ENCODE data around the gene P3H2. TPM values are rescaled to one million over a fixed set of nuclear protein-coding genes. Genes with fewer than 3 reads are reported as not detected.

P3H2 gene
- polyA plus RNA-seq, 6 donors from 2014 or later = not detected

- no peak overlapping the region for H3K27ac Mint-ChIP-seq
- peaks cover 0 to 5% (median 0%) of the 10 kb centered on the region in 3 donors for H3K27me3 Mint-ChIP-seq
- ATAC-seq (ENCODE audit: low read depth in 2 of 2) = no peak
- H3K9me3 Mint-ChIP-seq = peaks cover 0 to 2% (median 0%) of the 10 kb centered on the region in 7 donors
- H3K4me3 Mint-ChIP-seq = no peak overlapping the region
- DNase-seq = no peak
- H3K4me1 Mint-ChIP-seq = no peaks in the 10 kb centered on the region
- no peaks in the 10 kb centered on the region for H3K36me3 Mint-ChIP-seq
Observed at GRCh38 chr3:189942948-189943347, 177.7 kb downstream of the P3H2 start.

GRCh38 chr3:189941679-189942078 lies 179.0 kb downstream of the P3H2 start:
- Mint-ChIP-seq H3K4me1 (no peaks in the 10 kb centered on the region), H3K27ac (no peak overlapping the region)

GRCh38 chr3:189941125-189941524 lies 179.6 kb downstream of the P3H2 start:
- H3K4me3 Mint-ChIP-seq = no peak overlapping the region
- ATAC-seq (ENCODE audit: low read depth in 2 of 2) = no peak
- no peak for DNase-seq
- peak overlapping the region in 1 of 6 donors; percentile 21 for H3K27ac Mint-ChIP-seq
- no peaks in the 10 kb centered on the region for H3K4me1 Mint-ChIP-seq
- H3K9me3 Mint-ChIP-seq = peaks cover 0 to 2% (median 0%) of the 10 kb centered on the region in 7 donors
- no peaks in the 10 kb centered on the region for H3K36me3 Mint-ChIP-seq
- no peaks in the 10 kb centered on the region for H3K27me3 Mint-ChIP-seq

More at GRCh38 chr3:189941679-189942078, 179.0 kb downstream of the P3H2 start:
- DNase-seq = no peak
- ATAC-seq (ENCODE audit: low read depth in 2 of 2) = no peak
- Mint-ChIP-seq H3K9me3 (peaks cover 0 to 2% (median 0%) of the 10 kb centered on the region in 7 donors), H3K4me3 (no peak overlapping the region), H3K27me3 (peaks cover 0 to 5% (median 0%) of the 10 kb centered on the region in 3 donors), H3K36me3 (no peaks in the 10 kb centered on the region)

GRCh38 chr3:189937302-189938127 lies 183.2 kb downstream of the P3H2 start:
- DNase-seq (no peak), ATAC-seq (ENCODE audit: low read depth in 2 of 2) (no peak)
- Mint-ChIP-seq H3K4me3 (no peak overlapping the region), H3K9me3 (peaks cover 0 to 5% (median 0%) of the 10 kb centered on the region in 7 donors), H3K27me3 (no peaks in the 10 kb centered on the region), H3K36me3 (no peaks in the 10 kb centered on the region), H3K27ac (peak overlapping the region in 1 of 6 donors; percentile 7), H3K4me1 (no peaks in the 10 kb centered on the region)

GRCh38 chr3:189936201-189936945 lies 184.3 kb downstream of the P3H2 start:
- Mint-ChIP-seq H3K4me3 (no peak overlapping the region), H3K9me3 (peaks cover 0 to 5% (median 0%) of the 10 kb centered on the region in 7 donors), H3K27ac (no peak overlapping the region), H3K36me3 (no peaks in the 10 kb centered on the region), H3K27me3 (no peaks in the 10 kb centered on the region), H3K4me1 (no peaks in the 10 kb centered on the region)
- DNase-seq = no peak
- ATAC-seq (ENCODE audit: low read depth in 2 of 2) = no peak

- Mint-ChIP-seq H3K36me3 (no peaks in the 10 kb centered on the region), H3K27ac (no peak overlapping the region), H3K9me3 (peaks cover 0 to 2% (median 0%) of the 10 kb centered on the region in 7 donors), H3K4me1 (no peaks in the 10 kb centered on the region), H3K27me3 (no peaks in the 10 kb centered on the region), H3K4me3 (no peak overlapping the region)
- DNase-seq (no peak), ATAC-seq (ENCODE audit: low read depth in 2 of 2) (no peak)
Observed at GRCh38 chr3:189927975-189928895, 192.5 kb downstream of the P3H2 start.

- H3K4me3 Mint-ChIP-seq = no peak overlapping the region
- H3K27ac Mint-ChIP-seq = no peak overlapping the region
- DNase-seq = no peak
- H3K27me3 Mint-ChIP-seq = no peaks in the 10 kb centered on the region
- ATAC-seq (ENCODE audit: low read depth in 2 of 2) = no peak
- H3K4me1 Mint-ChIP-seq = no peaks in the 10 kb centered on the region
- H3K9me3 Mint-ChIP-seq = peaks cover 0 to 8% (median 0%) of the 10 kb centered on the region in 7 donors
- H3K36me3 Mint-ChIP-seq = no peaks in the 10 kb centered on the region
Observed at GRCh38 chr3:189921770-189922169, 198.9 kb downstream of the P3H2 start.

- H3K4me3 Mint-ChIP-seq = no peak overlapping the region
- peaks cover 0 to 10% (median 0%) of the 10 kb centered on the region in 3 donors for H3K27me3 Mint-ChIP-seq
- no peaks in the 10 kb centered on the region for H3K36me3 Mint-ChIP-seq
- H3K4me1 Mint-ChIP-seq = no peaks in the 10 kb centered on the region
- H3K9me3 Mint-ChIP-seq = no peaks in the 10 kb centered on the region
- no peak for ATAC-seq (ENCODE audit: low read depth in 2 of 2)
- DNase-seq = no peak
- H3K27ac Mint-ChIP-seq = no peak overlapping the region
Observed at GRCh38 chr3:189914799-189915198, 205.9 kb downstream of the P3H2 start.

GRCh38 chr3:189911001-189911400 lies 209.7 kb downstream of the P3H2 start:
- H3K9me3 Mint-ChIP-seq = peaks cover 0 to 9% (median 0%) of the 10 kb centered on the region in 7 donors
- peaks cover 0 to 10% (median 0%) of the 10 kb centered on the region in 3 donors for H3K27me3 Mint-ChIP-seq
- H3K4me3 Mint-ChIP-seq = no peak overlapping the region
- DNase-seq (no peak), ATAC-seq (ENCODE audit: low read depth in 2 of 2) (no peak)
- H3K36me3 Mint-ChIP-seq = peaks cover 0 to 4% of the 10 kb centered on the region in 2 donors
- no peaks in the 10 kb centered on the region for H3K4me1 Mint-ChIP-seq
- H3K27ac Mint-ChIP-seq = no peak overlapping the region

GRCh38 chr3:189909573-189909972 lies 211.1 kb downstream of the P3H2 start:
- peaks cover 0 to 9% (median 0%) of the 10 kb centered on the region in 7 donors for H3K9me3 Mint-ChIP-seq
- peaks cover 0 to 6% (median 0%) of the 10 kb centered on the region in 3 donors for H3K27me3 Mint-ChIP-seq
- H3K4me1 Mint-ChIP-seq = no peaks in the 10 kb centered on the region
- no peak for DNase-seq
- ATAC-seq (ENCODE audit: low read depth in 2 of 2) = no peak
- peaks cover 0 to 4% of the 10 kb centered on the region in 2 donors for H3K36me3 Mint-ChIP-seq
- no peak overlapping the region for H3K27ac Mint-ChIP-seq
- H3K4me3 Mint-ChIP-seq = no peak overlapping the region

GRCh38 chr3:189909139-189909538 lies 211.6 kb downstream of the P3H2 start:
- no peak for ATAC-seq (ENCODE audit: low read depth in 2 of 2)
- Mint-ChIP-seq H3K4me3 (no peak overlapping the region), H3K36me3 (peaks cover 0 to 4% of the 10 kb centered on the region in 2 donors), H3K27me3 (peaks cover 0 to 6% (median 0%) of the 10 kb centered on the region in 3 donors), H3K27ac (no peak overlapping the region), H3K9me3 (peaks cover 0 to 9% (median 0%) of the 10 kb centered on the region in 7 donors), H3K4me1 (no peaks in the 10 kb centered on the region)
- no peak for DNase-seq

- Mint-ChIP-seq H3K9me3 (peaks cover 0 to 9% (median 0%) of the 10 kb centered on the region in 7 donors), H3K4me3 (no peak overlapping the region), H3K36me3 (peaks cover 0 to 4% of the 10 kb centered on the region in 2 donors), H3K4me1 (no peaks in the 10 kb centered on the region), H3K27ac (no peak overlapping the region), H3K27me3 (peaks cover 0 to 3% (median 0%) of the 10 kb centered on the region in 3 donors)
- no peak for DNase-seq
- no peak for ATAC-seq (ENCODE audit: low read depth in 2 of 2)
Observed at GRCh38 chr3:189908646-189909045, 212.1 kb downstream of the P3H2 start.

GRCh38 chr3:189907803-189908202 lies 212.9 kb downstream of the P3H2 start:
- Mint-ChIP-seq H3K4me1 (no peaks in the 10 kb centered on the region), H3K9me3 (peaks cover 0 to 9% (median 0%) of the 10 kb centered on the region in 7 donors), H3K36me3 (peaks cover 0 to 4% of the 10 kb centered on the region in 2 donors), H3K27ac (no peak overlapping the region), H3K4me3 (no peak overlapping the region), H3K27me3 (no peaks in the 10 kb centered on the region)
- ATAC-seq (ENCODE audit: low read depth in 2 of 2) (no peak), DNase-seq (no peak)
